ENCODE results near the gene PIM1.
A peak's percentile ranks its signal among the peaks of the same experiment; 100 is the strongest.

PIM1 gene

GRCh38 chr6:37134396-37135191, 35.4 kb upstream of the PIM1 start:
- TF ChIP-seq TEAD4 (IDR thresholded peaks at IDR 0.05) (0 out of 2 replicates have a peak, but pooled peaks have one; percentile 31), REST (IDR thresholded peaks at IDR 0.05; ENCODE audit: low read depth) (no peak), NFIC (IDR thresholded peaks at IDR 0.05) (peak; percentile 30; the same call in 1 of the 2 replicates)

- TF ChIP-seq CEBPB (IDR thresholded peaks at IDR 0.05) (peak; percentile 60), ZBTB7A (IDR thresholded peaks at IDR 0.05; ENCODE audit: low read depth) (no peak), REST (IDR thresholded peaks at IDR 0.05; ENCODE audit: low read depth) (no peak), TAF1 (IDR thresholded peaks at IDR 0.05; ENCODE audit: low read depth) (no peak), CREB1 (IDR thresholded peaks at IDR 0.05; ENCODE audit: low read depth) (no peak), FOXM1 (IDR thresholded peaks at IDR 0.05; ENCODE audit: borderline replicate concordance, low read depth) (no peak), USF1 (IDR thresholded peaks at IDR 0.05) (no peak), EGR1 (IDR thresholded peaks at IDR 0.05) (no peak), EP300 (IDR thresholded peaks at IDR 0.05; ENCODE audit: borderline replicate concordance) (peak; percentile 16; the same call in 1 of the 2 replicates), MAX (IDR thresholded peaks at IDR 0.05) (no peak)
Measured at GRCh38 chr6:37135835-37136694, 33.9 kb upstream of the PIM1 start.

GRCh38 chr6:37136821-37137200, 33.1 kb upstream of the PIM1 start:
- TF ChIP-seq MAX (IDR thresholded peaks at IDR 0.05): no peak

GRCh38 chr6:37137201-37138090, 32.5 kb upstream of the PIM1 start:
- TF ChIP-seq EGR1 (IDR thresholded peaks at IDR 0.05): no peak
- peak; percentile 46 for TF ChIP-seq NFIC (IDR thresholded peaks at IDR 0.05)
- no peak for TF ChIP-seq REST (IDR thresholded peaks at IDR 0.05; ENCODE audit: low read depth)
- TF ChIP-seq USF1 (IDR thresholded peaks at IDR 0.05): 0 out of 2 replicates have a peak, but pooled peaks have one; percentile 24
- TF ChIP-seq MAX (IDR thresholded peaks at IDR 0.05): peak; percentile 55
- peak; percentile 63 for TF ChIP-seq TCF12 (IDR thresholded peaks at IDR 0.05; ENCODE audit: low read depth)
- peak; percentile 59; the same call in 1 of the 2 replicates for TF ChIP-seq EP300 (IDR thresholded peaks at IDR 0.05; ENCODE audit: borderline replicate concordance)
- TF ChIP-seq TAF1 (IDR thresholded peaks at IDR 0.05; ENCODE audit: low read depth): no peak
- peak; percentile 94; the same call in 1 of the 2 replicates for TF ChIP-seq ZBTB7A (IDR thresholded peaks at IDR 0.05; ENCODE audit: low read depth)
- TF ChIP-seq RAD21 (IDR thresholded peaks at IDR 0.05; ENCODE audit: low read depth): no peak
- peak; percentile 52; the same call in 1 of the 2 replicates for TF ChIP-seq FOXM1 (IDR thresholded peaks at IDR 0.05; ENCODE audit: borderline replicate concordance, low read depth)
- peak; percentile 81 for TF ChIP-seq TEAD4 (IDR thresholded peaks at IDR 0.05)
- TF ChIP-seq CREB1 (IDR thresholded peaks at IDR 0.05; ENCODE audit: low read depth): no peak
- TF ChIP-seq CEBPB (IDR thresholded peaks at IDR 0.05): no peak
- no peak for TF ChIP-seq YY1 (IDR thresholded peaks at IDR 0.05; ENCODE audit: low read depth)
